Left ventricle myocardium inferior (tissue), 1 donor: ENCODE data around the gene TUBAL3. TPM values are rescaled to one million over a fixed set of nuclear protein-coding genes. Genes with fewer than 3 reads are reported as not detected.

Experiments used
- DNase-seq: peaks from one replicate; pipeline ENCODE4 v3.0.0-alpha.2; 2020
- H3K27ac ChIP-seq: fragments of 200-600 bp; replicated peaks from 2 replicates; pipeline ENCODE4 v1.8.0; 2021
- H3K27me3 ChIP-seq: fragments of 200-600 bp; 2 replicates; pipeline ENCODE4 v1.8.0; 2021; ENCODE audit warnings: low read depth
- H3K36me3 ChIP-seq: fragments of 200-600 bp; 2 replicates; pipeline ENCODE4 v1.8.0; 2021
- H3K4me1 ChIP-seq: fragments of 200-600 bp; 2 replicates; pipeline ENCODE4 v1.8.0; 2021
- H3K4me3 ChIP-seq: fragments of 200-600 bp; 2 replicates; pipeline ENCODE4 v1.8.0; 2021; ENCODE audit warnings: mild to moderate bottlenecking, moderate library complexity
- H3K9me3 ChIP-seq: fragments of 200-600 bp; replicated peaks from 2 replicates; pipeline ENCODE4 v1.8.0; 2021
- CTCF ChIP-seq: fragments of 200-600 bp; IDR thresholded peaks from 2 replicates; pipeline ENCODE4 v1.8.0; 2021; ENCODE audit warnings: antibody characterized with exemption, mild to moderate bottlenecking, borderline replicate concordance
- intact Hi-C: fragments of 100-400 bp; cut with micrococcal nuclease; formaldehyde crosslinking; loops from one replicate; pipeline ENCODE4 v1.11.0; 2022
- total RNA-seq: library from RNA; stranded (reverse); fragmentation: NEBNext Ultra II Directional; extraction: Animal tissue kit (Norgen Biotek cat#: 25700); gene quantifications from one replicate; pipeline ENCODE4 v1.2.1, GENCODE V29; 2021
- donor health status: DM: no; HTN: yes; CAD: no; lungs with severe emphysema.

Gene TUBAL3
- total RNA-seq, 1 donor from 2014 or later, result 0.36 TPM

GRCh38 chr10:5399332-5399731 is 5.3 kb downstream of the TUBAL3 start:
- Histone ChIP-seq H3K9me3 (no peaks in the 10 kb centered on the region), H3K27ac (no peak overlapping the region), H3K27me3 (no peaks in the 10 kb centered on the region), H3K36me3 (no peaks in the 10 kb centered on the region), H3K4me1 (no peaks in the 10 kb centered on the region), H3K4me3 (no peak overlapping the region)
- no peak for TF ChIP-seq CTCF
- intact Hi-C loops, result no loop called here
- DNase-seq, result no peak

GRCh38 chr10:5396556-5397300 is 7.9 kb downstream of the TUBAL3 start:
- no peak for TF ChIP-seq CTCF
- Histone ChIP-seq H3K36me3 (no peaks in the 10 kb centered on the region), H3K4me1 (no peaks in the 10 kb centered on the region), H3K9me3 (peaks cover 7% of the 10 kb centered on the region), H3K27me3 (no peaks in the 10 kb centered on the region), H3K4me3 (no peak overlapping the region), H3K27ac (no peak overlapping the region)
- DNase-seq, result no peak
- intact Hi-C loops, result no loop called here

GRCh38 chr10:5395168-5395567 is 9.5 kb downstream of the TUBAL3 start:
- DNase-seq, result no peak
- H3K36me3 ChIP-seq, result no peaks in the 10 kb centered on the region

GRCh38 chr10:5393529-5393928 is 11.1 kb downstream of the TUBAL3 start:
- Histone ChIP-seq H3K27me3 (no peaks in the 10 kb centered on the region), H3K36me3 (no peaks in the 10 kb centered on the region), H3K4me1 (no peaks in the 10 kb centered on the region), H3K4me3 (no peak overlapping the region), H3K27ac (no peak overlapping the region), H3K9me3 (peaks cover 38% of the 10 kb centered on the region)
- intact Hi-C loops, result no loop called here
- no peak for TF ChIP-seq CTCF
- DNase-seq, result no peak

More at GRCh38 chr10:5395168-5395567, 9.5 kb downstream of the TUBAL3 start:
- H3K4me1 ChIP-seq, result no peaks in the 10 kb centered on the region
- no peak overlapping the region for H3K27ac ChIP-seq
- TF ChIP-seq CTCF, result no peak
- H3K27me3 ChIP-seq, result no peaks in the 10 kb centered on the region
- peaks cover 22% of the 10 kb centered on the region for H3K9me3 ChIP-seq
- H3K4me3 ChIP-seq, result no peak overlapping the region
- intact Hi-C loops, result no loop called here

GRCh38 chr10:5391790-5392189 is 12.8 kb downstream of the TUBAL3 start:
- Histone ChIP-seq H3K36me3 (no peaks in the 10 kb centered on the region), H3K4me1 (no peaks in the 10 kb centered on the region), H3K27ac (no peak overlapping the region), H3K9me3 (peaks cover 38% of the 10 kb centered on the region), H3K27me3 (no peaks in the 10 kb centered on the region), H3K4me3 (no peak overlapping the region)
- intact Hi-C loops, result no loop called here
- TF ChIP-seq CTCF, result no peak
- DNase-seq, result no peak
